DMS 273 (cell line): ENCODE results near the gene RUNX2.

ENCODE experiments used
- DNase-seq: peaks from one replicate; lab custom pipeline; 2025; ENCODE audit not compliant: unreplicated experiment; lab: John Stamatoyannopoulos, UW

RUNX2 gene

DNA sequence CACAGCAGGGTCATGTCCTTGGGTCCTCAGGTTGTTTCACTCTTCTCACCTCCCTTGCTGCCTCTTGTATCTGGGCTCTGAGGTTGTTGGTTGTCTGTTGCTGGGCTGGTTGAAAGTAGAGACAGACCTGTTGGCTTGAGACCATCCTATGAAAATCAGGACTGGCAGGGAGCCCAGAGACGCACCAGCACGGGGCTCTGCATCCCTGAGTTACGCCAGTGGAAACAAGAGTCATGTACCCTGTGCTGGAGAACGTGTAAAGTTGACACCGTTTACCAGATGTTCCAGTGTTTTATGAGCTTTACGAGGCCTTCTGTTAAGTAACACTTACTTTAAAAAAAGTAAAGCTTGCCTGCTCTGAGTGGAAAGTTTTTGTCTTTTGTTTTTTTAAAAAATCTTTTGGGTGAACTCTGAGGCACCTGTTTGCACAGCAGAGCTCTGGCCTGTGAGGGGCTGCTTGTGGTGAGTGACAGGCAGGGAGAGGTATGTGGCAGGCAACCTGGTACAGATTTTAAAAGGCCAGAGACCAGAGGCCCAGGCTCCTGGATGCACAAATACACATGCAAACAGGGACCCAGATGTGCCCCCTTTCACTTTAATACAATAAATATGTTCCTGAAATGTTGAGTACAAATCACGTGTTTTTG lies 309.6 kb downstream of the RUNX2 start:
- peak; percentile 92 for DNase-seq

DNA sequence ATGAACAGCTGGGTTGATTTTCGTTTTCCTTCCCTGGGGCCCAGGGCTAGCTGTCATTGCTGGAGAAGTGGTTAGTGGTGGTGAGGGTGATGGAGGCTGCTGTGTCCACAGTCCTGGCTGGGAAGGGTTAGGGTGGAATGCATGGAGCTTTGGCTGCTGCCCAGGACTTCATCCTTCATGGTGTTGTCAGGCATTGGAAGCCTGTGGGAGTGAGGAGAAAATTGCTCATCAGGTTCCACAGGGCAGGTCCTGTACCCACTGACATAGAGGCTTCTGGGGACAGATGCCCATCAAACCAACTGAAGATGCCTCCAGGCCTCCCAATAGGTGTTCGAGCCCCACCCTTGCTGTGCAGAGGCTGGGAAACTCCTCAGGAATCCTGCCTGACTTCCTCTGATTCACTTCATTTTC lies 312.0 kb downstream of the RUNX2 start:
- no peak for DNase-seq

DNA sequence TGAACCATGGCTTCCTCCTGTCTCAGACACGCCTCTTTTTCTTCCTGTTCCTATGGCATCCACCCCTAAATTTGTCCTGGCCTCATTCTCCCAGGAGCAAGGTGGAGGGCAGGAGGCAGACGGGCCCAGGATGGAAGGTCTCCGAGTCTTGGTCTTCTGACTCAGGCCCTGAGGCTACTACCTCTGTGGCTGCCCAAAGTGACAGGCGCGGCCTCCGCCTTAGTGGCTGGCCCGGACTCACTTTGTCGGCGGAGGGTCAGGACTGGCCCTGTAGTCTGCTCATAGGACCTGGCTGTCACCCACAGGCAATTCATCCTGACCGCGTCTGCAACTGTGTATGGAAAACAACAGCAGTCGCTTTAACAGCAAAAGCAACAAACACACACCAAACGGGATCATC lies 312.7 kb downstream of the RUNX2 start:
- DNase-seq, result no peak

DNA sequence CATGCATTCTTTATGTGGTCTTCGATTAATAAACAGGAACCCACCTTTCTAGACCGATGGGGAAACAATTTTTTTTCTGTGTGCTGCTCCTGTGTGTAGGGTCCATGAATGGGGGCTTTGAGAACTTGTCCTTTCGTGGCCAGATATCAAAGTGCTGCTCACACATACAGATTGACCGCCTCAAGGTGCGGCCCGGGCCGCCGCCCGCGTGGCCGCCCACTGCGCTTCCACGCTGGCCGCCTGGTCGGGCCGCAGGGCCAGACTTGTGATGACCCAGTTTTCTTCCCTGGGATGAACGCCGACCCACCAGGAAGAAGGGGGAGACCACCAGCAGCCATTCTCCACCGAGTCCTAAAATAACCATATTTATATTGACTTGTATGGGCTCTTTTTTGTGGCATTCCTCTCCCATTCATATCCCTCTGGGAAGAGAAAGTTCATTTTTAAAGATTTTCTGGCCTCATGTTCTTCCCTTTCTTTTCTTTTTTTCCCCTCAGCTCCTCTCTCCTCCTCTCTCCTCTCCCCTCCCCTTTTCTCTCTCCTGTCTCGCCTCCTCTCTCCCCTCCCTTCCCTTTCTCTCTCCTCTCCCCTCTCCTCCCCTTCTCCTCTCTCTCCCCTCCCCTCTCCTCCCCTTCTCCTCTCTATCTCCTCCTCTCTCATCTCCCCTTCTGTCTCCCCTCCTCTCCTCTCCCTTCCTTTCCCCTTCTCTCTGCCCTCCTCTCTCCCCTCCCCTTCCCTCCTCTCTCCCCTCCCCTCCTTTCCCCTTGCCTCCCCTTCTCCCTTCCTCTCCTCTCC lies 314.4 kb downstream of the RUNX2 start:
- no peak for DNase-seq

DNA sequence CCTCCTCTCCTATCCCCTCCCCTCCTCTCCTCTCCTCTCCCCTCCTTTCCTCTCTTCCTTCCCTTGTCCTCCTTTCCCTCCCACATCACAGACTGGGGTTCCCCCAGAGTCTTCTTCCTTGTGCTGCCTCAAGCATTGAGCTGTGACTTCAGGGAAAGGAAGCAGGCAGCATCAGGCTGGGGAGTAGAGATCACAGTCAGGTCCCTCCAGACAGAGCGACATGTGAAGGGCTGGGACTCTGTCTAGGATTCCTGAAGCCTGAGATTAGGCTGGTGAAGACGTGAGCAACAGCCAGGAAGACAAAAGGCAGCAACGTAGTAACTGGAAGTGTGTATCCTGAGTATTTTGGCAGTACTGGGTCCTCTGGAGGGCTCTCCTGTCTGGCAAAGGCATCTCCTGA lies 315.0 kb downstream of the RUNX2 start:
- DNase-seq, result no peak

DNA sequence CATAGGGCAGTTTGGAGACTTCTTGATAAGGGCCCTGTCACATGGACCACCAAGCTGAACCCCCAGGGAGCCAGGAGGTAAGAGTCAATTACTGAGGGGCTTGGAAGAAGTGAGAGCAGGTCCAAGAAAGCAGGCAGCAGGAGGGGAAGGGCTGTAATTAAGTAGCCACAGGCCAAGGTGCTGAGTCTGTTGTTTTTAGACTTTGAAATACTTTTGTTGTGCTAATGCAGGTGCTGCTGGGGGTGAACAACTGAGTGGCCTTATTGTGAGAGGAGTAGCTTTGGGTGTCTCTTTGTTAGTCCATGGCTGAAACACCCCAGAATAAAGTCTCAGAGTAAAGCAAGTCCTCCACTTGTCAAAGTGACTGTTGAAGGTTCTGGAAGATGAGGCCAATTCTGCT lies 316.6 kb downstream of the RUNX2 start:
- DNase-seq, result no peak

DNA sequence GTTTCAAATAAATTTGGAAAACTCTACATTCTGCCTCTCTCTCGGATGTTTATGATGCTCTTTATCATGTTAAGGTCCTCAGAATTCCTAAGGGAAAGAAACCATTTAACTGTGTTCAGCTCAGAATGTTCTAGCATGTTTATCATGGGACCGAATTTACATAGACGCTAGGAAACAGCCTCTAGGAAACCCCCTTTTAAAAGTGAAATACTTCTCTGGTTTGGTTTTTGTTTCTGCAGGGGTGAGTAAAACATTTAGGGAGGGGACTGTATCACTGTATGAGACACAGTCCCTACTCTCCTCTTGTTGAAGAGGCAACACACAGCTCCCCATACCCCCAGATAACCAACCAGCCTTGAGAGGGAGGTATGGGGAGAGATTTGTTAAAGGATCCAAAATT lies 317.2 kb downstream of the RUNX2 start:
- DNase-seq, result no peak

DNA sequence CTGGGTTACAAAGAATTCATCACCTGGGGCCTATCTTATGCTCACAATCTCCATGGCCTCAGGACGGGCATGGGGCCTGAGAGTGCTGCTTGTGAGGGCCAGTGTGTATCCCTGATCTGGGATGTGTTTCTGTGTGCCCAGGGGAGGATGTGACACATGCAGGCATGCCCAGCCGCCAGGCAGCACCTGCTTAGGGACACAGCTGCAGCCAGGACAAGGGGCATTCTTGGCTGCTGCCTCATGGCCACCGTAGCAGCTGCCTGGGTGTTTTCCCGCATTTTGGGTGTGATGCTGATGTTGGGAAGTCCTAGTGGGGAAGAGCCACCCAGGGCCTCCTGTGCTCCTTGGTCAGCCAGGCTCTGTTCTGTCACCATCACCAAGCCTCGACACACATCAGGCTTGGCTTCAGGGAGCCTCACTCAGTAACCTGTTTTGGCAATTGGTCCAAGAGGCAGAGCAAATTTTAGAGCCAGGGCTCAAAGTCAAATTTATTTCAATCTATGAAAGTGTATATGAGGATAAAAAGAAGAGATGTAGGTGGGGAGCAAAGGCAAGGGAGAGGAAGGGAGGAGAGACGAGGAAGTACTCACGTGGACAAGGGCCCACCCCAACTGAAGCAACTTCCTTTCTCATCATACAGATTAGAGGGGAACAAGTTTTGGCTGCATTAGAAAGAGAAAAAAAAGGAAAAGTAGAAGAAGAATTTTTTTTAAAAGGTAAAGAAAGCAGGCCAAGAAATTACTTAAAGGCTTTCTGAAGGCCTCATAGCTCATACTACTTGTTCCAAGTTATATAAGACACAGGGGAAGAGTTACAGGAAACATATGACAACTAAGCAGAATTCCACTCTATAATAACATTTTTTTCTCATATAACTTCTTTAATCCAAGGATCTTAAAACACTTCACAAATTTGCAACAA lies 319.5 kb downstream of the RUNX2 start:
- no peak for DNase-seq

DNA sequence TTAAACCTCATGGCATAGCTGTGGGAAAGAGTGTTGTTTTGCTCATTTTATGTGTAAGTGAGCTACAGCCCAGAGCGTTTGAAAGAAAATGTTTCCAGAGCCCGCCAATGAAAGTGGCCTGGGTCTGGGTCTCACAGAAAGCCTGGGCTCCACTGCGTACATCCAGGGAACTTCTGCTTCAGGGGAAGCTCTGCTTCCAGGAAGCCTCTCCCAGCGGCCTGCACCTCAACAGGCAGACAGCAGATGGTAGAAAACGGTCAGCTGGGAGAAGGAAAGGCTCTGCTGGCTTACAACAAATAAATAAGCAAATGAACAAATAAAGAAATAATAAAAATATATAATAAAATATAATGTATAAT lies 320.1 kb downstream of the RUNX2 start:
- DNase-seq, result peak; percentile 70

DNA sequence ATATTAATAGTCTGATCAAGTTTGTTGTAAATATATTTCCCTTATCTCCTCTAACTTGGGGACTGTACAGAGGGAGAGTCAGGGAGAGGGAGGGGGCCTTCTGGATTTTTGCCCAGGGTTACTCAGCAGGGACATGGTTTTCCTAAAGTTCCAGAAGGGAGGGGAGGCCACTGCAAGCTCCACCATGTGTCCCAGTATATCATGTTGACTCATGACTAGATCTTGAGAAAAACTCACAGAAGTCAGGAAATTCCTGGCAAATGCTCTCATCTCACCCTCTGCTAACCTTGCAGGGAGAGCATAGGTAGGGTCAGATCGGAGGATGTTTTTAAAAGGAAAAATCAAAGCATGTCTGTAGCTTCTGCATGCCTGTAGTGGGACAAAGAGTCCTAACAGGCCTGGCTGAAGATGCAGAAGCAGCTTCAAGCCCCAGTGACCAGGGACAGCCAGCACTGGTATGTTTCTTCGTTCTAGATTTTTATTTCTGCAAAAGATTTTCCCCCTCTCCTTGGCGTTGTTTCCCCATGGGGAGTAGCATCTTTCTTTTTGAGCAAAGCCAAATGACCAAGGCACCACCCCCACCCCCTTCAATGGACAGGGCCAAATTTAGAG lies 322.5 kb downstream of the RUNX2 start:
- peak; percentile 15 for DNase-seq

DNA sequence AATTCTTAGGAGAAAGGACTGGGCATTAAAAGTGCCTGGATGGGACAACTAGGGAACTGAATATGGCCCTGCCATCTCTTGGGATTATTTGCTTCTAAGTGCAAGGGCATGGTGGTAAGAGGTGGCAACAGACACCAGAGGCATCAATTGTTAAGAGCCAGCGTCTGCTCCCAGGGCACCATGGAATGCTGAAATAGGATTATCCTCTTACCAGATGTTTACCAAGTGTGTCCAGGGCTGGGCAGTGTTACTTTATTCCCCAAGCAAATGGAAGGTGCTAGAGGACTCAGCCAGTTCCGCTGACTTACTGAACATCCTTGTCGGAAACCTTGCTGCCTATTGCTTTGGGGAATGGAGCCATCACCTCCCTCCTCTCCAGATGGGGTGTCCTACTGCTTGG lies 323.2 kb downstream of the RUNX2 start:
- DNase-seq, result no peak

DNA sequence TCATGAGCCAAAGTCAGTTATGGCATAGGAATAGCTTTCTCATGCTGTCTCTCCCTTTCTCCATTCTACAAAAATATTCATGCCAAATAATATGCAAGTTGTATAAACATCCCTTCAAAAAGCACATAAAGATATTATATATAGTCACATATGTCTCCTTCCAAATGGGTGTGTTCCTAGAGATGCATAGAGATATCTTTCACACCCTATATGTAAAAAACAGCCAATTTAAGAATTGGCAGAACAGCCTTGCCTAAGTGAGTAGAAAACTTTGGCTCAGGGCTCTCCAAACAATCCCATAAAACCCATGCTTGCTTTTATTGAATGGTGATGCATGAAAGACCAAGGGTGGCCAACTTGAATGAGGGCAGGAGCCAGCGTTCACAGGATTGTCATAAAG lies 324.3 kb downstream of the RUNX2 start:
- no peak for DNase-seq

DNA sequence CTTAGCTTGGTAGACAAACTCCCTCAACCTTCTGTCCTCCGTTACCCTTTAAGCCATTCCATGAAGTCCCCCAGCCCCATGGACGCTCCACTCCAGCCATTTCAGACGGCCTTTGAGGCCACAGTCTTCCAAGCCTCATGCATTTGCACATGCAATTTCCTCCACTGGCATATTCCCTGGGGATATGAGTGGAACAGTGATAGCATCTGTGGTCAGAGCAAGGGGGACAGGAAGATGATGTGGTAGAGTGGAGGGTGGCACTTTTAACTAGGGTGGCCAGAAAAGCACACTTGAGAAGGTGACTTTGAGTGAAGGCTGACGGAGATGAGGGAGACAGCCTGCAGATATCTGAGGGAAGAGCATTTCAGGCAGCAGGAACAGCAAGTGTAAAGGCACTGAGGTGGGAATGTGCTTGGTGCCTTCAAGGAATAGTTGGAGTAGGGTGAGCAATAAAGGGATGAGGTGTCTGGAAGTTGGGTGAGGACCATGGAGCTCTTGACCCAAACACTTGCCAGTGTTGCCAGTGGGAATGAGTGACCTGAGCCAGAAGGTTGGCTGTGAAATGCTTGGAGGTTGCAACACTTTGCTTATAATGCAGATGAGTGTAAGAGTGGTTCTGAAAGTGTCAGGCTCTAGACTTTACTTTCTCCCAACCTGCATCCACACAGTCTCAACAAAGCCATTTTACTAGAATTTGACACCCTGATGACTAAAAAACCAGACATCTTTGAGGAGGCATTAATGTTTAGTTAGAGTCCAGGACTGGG lies 325.2 kb downstream of the RUNX2 start:
- DNase-seq, result no peak

DNA sequence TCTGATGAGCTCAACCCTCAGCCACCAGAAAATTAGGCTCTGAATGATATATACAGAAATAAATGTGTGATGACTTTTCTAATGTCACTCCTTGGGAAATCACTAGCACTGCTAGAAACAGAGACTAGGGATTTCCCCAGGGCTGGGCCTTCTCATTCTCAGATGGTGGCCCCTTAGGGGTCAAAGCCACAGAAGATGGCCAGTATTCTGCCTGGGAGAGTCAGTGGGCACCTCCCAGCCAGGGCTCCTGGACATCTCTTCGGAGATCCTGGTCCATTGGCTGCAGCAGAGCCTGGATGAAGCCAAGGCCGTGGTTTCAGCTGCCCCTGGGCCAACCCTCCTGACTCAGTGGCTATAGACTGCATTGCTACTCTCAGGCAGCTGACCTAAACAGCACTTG lies 326.5 kb downstream of the RUNX2 start:
- no peak for DNase-seq

DNA sequence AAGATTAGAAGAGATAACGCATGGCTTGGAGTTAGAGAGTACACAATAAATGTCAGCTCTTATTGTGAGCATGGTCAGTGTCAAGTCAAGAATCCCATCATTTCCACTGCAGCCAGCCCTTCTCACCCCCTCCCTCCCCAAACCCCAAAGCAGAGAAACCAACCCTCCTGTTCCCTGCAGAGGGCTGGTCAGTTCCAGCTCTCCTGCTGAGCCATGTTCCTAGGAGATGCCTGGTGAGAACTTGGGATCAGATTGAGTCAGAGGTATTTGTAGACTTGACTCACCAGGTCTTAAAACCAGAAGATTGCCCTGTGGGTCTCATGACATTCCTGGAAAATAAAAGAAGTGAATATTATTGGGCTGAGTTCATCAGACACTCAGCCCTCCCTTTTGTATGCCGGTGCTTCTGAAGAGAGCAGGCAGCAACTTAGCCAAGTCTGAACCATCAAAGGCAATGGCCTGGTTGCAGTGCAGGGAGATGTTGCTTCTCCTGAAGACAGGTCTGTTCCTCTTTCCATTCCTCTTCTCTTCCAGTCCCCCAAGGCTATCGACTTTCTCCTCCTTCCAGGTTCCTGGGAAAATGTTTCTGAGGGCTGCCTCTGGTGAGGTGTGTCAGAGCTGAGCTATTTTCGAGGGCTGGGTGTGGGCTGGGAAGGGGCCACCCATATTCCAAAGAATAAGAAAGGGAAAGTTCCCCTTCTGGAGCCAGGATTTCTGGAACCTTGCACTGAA lies 327.8 kb downstream of the RUNX2 start:
- DNase-seq, result no peak

DNA sequence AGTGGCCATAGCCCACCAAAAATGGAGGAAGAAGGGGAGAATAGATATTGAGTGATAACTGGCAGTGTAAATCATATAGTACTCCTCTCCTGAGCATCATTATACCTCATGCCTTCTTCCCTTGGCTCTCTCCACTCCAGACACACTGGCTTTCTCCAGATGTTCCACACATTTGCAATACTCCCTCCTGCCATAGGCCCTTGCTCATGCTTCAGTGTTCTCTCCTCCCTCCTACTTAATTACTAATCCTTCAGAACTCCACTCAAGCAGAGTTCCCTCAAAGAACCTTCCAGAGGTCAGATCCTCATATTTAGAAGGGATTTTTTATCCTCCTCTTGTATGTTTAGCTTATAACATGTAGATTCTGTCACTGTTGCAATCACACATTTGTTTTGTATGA lies 329.1 kb downstream of the RUNX2 start:
- no peak for DNase-seq

DNA sequence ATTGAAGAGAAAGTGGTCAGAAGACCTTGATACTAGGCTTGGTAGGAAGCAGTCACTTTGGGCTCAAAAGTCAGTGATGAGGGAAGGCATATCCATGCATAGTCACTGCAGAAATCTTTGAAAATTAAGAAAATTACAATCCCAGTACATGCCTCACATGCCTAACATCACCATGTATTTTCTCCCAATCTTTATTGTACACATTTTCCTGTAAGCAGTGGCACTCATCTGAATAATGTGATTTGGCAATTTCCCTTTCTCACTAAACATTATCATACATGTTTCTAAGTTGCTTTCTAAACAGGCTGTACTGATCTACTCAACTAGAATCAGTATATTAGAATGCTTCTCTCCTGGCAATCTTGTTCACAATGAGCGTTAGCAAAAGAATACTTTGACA lies 330.3 kb downstream of the RUNX2 start:
- no peak for DNase-seq

DNA sequence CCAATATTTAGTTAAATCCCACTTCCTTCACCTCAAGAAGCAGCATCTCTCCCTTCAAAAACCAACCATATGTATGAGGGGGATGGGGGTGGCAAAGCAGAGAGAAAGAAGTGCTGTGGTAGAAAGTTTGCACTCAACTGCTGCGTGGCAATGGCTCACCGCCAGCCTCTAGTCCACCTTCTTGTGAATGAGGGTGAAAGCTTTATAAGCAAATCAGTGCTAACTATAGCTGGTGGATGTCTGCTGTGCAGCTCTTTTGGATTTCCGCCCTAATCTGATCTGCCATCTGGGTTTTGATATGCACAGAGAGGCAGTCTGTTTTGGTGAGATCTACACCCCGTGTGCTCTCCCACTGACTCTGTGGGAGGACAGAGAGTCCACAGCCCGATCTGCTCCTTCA lies 330.8 kb downstream of the RUNX2 start:
- DNase-seq, result no peak

DNA sequence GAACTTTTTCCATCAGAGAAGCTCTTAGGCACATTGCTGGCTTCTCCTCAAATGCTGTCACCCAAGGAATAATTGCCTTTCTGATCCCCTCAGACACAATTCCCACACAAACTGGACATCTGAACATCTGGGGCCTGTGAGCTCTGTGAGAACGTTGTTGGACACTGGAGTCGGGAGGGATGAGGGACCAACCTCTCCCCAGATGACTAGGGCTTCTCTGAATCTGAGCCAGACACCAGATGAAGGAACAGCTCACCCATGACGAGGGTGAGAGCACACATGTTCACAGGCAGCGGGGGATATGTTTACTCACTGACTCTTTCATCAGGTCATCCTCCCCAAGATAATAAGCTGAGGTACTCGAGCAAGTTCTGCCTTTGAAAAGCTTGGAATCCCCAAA lies 333.5 kb downstream of the RUNX2 start:
- DNase-seq, result peak; percentile 63
